Astrocyte of the spinal cord (primary cell): ENCODE measurements around the gene ZBTB21.

Experiments
- DNase-seq: peaks from one replicate; pipeline ENCODE4 v3.0.0; 2011; ENCODE audit warnings: low read depth, low spot score
- H3K4me3 ChIP-seq: 2 replicates; pipeline ENCODE4 v1.5.1; 2011; ENCODE audit warnings: low read depth, mild to moderate bottlenecking, low read length, moderate library complexity
- in situ Hi-C: cut with HindIII; loops from 2 replicates; pipeline ENCODE4 v1.10.0; 2017; ENCODE audit warnings: low sequenced_read_pairs
- TF ChIP-seq, protein P1 (sequence below): IDR thresholded peaks from 2 replicates; pipeline ENCODE4 v1.5.1; 2012; ENCODE audit warnings: low read depth, mild to moderate bottlenecking, low read length, inconsistent platforms

Gene ZBTB21

DNA sequence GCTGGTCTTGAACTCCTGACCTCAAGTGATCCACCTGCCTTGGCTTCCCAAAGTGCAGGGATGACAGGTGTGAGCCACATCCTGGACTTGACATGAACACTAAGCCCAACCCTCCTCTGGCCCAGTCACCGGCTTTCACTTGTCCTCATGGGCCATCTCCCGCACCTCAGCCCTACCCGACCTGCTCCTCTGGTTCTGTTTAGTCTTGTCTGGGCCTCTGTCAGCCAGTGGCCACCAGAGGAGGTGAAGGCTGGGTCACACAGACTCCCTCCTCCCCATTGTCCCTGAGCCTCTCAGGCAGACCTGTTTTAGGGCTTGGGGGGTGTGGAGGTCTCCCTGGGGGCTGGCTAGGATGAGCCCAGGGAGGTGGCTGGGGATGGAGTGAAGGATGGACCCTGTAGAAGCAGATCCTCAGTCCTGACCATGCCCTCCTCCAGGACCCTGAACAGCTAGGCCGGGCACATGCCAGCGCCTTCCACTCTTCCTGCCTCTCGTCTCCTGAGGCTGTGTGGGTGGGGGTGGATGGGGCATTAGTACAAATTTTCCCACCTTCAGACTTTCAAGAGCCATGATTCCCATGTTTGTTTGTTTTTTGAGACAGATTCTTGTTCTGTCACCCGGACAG lies 34.8 kb upstream of the ZBTB21 start:
- no peak for DNase-seq
- no peak overlapping the region for H3K4me3 ChIP-seq
- TF ChIP-seq, protein P1, sequence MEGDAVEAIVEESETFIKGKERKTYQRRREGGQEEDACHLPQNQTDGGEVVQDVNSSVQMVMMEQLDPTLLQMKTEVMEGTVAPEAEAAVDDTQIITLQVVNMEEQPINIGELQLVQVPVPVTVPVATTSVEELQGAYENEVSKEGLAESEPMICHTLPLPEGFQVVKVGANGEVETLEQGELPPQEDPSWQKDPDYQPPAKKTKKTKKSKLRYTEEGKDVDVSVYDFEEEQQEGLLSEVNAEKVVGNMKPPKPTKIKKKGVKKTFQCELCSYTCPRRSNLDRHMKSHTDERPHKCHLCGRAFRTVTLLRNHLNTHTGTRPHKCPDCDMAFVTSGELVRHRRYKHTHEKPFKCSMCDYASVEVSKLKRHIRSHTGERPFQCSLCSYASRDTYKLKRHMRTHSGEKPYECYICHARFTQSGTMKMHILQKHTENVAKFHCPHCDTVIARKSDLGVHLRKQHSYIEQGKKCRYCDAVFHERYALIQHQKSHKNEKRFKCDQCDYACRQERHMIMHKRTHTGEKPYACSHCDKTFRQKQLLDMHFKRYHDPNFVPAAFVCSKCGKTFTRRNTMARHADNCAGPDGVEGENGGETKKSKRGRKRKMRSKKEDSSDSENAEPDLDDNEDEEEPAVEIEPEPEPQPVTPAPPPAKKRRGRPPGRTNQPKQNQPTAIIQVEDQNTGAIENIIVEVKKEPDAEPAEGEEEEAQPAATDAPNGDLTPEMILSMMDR = no peak
- in situ Hi-C loops = no loop called here

- DNase-seq = no peak
- H3K4me3 ChIP-seq = no peak overlapping the region
- TF ChIP-seq, protein P1 = no peak
- in situ Hi-C loops = no loop called here
Observed at GRCh38 chr21:42043961-42044360, 33.8 kb upstream of the ZBTB21 start.

DNA sequence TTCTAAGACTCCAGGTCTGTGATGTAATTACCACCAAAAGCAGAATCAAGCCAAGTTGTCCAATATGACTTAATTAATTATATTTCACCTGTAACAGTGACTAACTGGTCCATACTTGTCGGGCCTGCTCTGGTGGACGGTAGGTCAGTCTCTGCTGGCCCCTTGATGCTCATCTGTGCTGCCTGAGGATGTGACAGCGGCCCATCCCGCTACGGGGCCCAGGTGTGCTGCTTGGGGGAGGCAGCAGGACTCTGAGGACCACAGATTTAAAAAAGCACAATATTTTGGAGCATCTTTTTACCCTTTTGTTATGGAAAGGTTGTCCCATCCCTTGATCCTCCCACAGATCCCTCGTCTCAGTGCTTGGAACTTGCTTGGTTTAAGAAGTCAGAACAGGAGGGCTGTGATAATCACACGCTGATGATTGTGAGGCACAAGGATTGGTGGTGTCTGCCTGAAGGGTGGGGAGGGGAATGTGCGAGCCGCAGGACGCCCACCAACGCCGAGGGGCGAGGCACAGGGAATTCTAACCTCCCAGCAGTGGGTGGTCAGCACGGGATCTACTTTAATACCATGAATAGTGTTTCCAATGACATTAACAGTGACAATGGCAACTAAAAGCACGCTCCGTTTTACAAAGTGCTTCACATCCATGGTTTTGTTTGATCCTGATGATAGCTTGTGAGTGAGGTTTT lies 33.2 kb upstream of the ZBTB21 start:
- in situ Hi-C loops = no loop called here
- H3K4me3 ChIP-seq = no peak overlapping the region
- TF ChIP-seq, protein P1 = no peak
- no peak for DNase-seq

- H3K4me3 ChIP-seq = no peak overlapping the region
- TF ChIP-seq, protein P1 = no peak
- in situ Hi-C loops = no loop called here
- no peak for DNase-seq
Observed at GRCh38 chr21:42042651-42043050, 32.5 kb upstream of the ZBTB21 start.

DNA sequence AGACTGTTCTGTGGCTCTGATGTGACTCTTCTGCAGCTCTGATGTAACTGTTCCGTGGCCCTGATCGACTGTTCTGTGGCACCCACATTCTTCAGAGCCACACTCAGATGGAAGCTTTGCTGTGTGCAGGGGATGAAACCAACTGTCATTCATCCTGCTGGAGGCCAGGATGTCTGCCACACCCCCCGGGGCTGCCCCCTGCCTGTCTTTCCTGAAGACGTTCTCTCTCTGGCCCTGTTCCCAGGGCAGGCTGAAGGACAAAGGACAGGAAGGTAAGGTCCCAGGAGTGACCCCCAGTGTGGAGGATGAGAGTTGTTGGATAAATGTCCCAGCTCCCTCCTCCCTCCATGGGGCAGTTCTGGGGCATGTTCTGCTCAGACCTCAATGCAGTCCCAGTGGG lies 31.6 kb upstream of the ZBTB21 start:
- no peak for DNase-seq
- TF ChIP-seq, protein P1 = no peak
- H3K4me3 ChIP-seq = no peak overlapping the region
- in situ Hi-C loops = no loop called here

GRCh38 chr21:42041246-42041645 lies 31.1 kb upstream of the ZBTB21 start:
- DNase-seq = no peak
- no peak overlapping the region for H3K4me3 ChIP-seq
- TF ChIP-seq, protein P1 = no peak
- in situ Hi-C loops = no loop called here
